Measurements from ENCODE around the gene CFAP61. TPM values are rescaled to one million over a fixed set of nuclear protein-coding genes. Genes with fewer than 3 reads are reported as not detected.
"Not testable (repeated sequence)": the region's sequence is repeated elsewhere in the genome, so short reads cannot be mapped to it uniquely, and the experiment has no call there.

The CFAP61 gene
- total RNA-seq, 1 experiment from 2014 or later = 0.61 TPM

GRCh38 chr20:20216941-20217340, 164.6 kb downstream of the CFAP61 start (continued):
- TF ChIP-seq MXD4 (CRISPR knock-in tag; IDR thresholded peaks at IDR 0.05; ENCODE audit: borderline replicate concordance) (no peak), PRRX2 (CRISPR knock-in tag; IDR thresholded peaks at IDR 0.05) (no peak), HMGXB4 (CRISPR knock-in tag; IDR thresholded peaks at IDR 0.05) (no peak), ESRRA (CRISPR knock-in tag; IDR thresholded peaks at IDR 0.05; ENCODE audit: borderline replicate concordance) (no peak), FOXP1 (CRISPR knock-in tag; IDR thresholded peaks at IDR 0.05; ENCODE audit: borderline replicate concordance) (no peak)

- ATAC-seq (no peak), DNase-seq (ENCODE audit: low spot score) (no peak)
- Mint-ChIP-seq H3K9me3 (peaks cover 23% of the 10 kb centered on the region), H3K27me3 (ENCODE audit: low read depth) (no peaks in the 10 kb centered on the region), H3K4me1 (peaks cover 27% of the 10 kb centered on the region), H3K4me3 (no peak overlapping the region), H3K27ac (no peak overlapping the region), H3K36me3 (peaks cover 16% of the 10 kb centered on the region)
- TF ChIP-seq ETV6 (CRISPR knock-in tag; IDR thresholded peaks at IDR 0.05) (no peak), OVOL2 (CRISPR knock-in tag; IDR thresholded peaks at IDR 0.05; ENCODE audit: borderline replicate concordance) (no peak), ATF1 (CRISPR knock-in tag; IDR thresholded peaks at IDR 0.05) (no peak), ZNF121 (CRISPR knock-in tag; IDR thresholded peaks at IDR 0.05) (no peak), FOXP1 (CRISPR knock-in tag; IDR thresholded peaks at IDR 0.05; ENCODE audit: borderline replicate concordance) (no peak), ZNF671 (CRISPR knock-in tag; IDR thresholded peaks at IDR 0.05) (no peak), GRHL2 (CRISPR knock-in tag; IDR thresholded peaks at IDR 0.05; ENCODE audit: insufficient replicate concordance, severe bottlenecking) (no peak), CBFB (CRISPR knock-in tag; IDR thresholded peaks at IDR 0.05; ENCODE audit: low read depth) (no peak), PRRX2 (CRISPR knock-in tag; IDR thresholded peaks at IDR 0.05) (no peak)
- TF ChIP-seq, protein P1, sequence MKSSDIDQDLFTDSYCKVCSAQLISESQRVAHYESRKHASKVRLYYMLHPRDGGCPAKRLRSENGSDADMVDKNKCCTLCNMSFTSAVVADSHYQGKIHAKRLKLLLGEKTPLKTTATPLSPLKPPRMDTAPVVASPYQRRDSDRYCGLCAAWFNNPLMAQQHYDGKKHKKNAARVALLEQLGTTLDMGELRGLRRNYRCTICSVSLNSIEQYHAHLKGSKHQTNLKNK (CRISPR knock-in tag; IDR thresholded peaks at IDR 0.05) = no peak
- TF ChIP-seq, protein P2, sequence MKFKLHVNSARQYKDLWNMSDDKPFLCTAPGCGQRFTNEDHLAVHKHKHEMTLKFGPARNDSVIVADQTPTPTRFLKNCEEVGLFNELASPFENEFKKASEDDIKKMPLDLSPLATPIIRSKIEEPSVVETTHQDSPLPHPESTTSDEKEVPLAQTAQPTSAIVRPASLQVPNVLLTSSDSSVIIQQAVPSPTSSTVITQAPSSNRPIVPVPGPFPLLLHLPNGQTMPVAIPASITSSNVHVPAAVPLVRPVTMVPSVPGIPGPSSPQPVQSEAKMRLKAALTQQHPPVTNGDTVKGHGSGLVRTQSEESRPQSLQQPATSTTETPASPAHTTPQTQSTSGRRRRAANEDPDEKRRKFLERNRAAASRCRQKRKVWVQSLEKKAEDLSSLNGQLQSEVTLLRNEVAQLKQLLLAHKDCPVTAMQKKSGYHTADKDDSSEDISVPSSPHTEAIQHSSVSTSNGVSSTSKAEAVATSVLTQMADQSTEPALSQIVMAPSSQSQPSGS (CRISPR knock-in tag; IDR thresholded peaks at IDR 0.05; ENCODE audit: borderline replicate concordance, low read depth) = no peak
- ChIA-PET CTCF (no interaction called here), POLR2A (no interaction called here)
Measured at GRCh38 chr20:20217621-20218020, 165.3 kb downstream of the CFAP61 start.

GRCh38 chr20:20218106-20218505, 165.8 kb downstream of the CFAP61 start:
- CTCF ChIA-PET = interaction anchor here (1.0 kb wide), 1 partner anchor 376 kb away, joined by 3 read pairs; no protein-coding TSS in a partner anchor

GRCh38 chr20:20219016-20219415, 166.7 kb downstream of the CFAP61 start:
- ATAC-seq = no peak
- Mint-ChIP-seq H3K4me3 (no peak overlapping the region), H3K9me3 (peaks cover 23% of the 10 kb centered on the region), H3K36me3 (peaks cover 16% of the 10 kb centered on the region), H3K27me3 (ENCODE audit: low read depth) (no peaks in the 10 kb centered on the region), H3K4me1 (peaks cover 27% of the 10 kb centered on the region), H3K27ac (no peak overlapping the region)
- no peak for DNase-seq (ENCODE audit: low spot score)
- CTCF ChIA-PET = interaction anchor here (1.0 kb wide), 1 partner anchor 375 kb away, joined by 3 read pairs; no protein-coding TSS in a partner anchor
- POLR2A ChIA-PET = no interaction called here
- TF ChIP-seq, protein P3, sequence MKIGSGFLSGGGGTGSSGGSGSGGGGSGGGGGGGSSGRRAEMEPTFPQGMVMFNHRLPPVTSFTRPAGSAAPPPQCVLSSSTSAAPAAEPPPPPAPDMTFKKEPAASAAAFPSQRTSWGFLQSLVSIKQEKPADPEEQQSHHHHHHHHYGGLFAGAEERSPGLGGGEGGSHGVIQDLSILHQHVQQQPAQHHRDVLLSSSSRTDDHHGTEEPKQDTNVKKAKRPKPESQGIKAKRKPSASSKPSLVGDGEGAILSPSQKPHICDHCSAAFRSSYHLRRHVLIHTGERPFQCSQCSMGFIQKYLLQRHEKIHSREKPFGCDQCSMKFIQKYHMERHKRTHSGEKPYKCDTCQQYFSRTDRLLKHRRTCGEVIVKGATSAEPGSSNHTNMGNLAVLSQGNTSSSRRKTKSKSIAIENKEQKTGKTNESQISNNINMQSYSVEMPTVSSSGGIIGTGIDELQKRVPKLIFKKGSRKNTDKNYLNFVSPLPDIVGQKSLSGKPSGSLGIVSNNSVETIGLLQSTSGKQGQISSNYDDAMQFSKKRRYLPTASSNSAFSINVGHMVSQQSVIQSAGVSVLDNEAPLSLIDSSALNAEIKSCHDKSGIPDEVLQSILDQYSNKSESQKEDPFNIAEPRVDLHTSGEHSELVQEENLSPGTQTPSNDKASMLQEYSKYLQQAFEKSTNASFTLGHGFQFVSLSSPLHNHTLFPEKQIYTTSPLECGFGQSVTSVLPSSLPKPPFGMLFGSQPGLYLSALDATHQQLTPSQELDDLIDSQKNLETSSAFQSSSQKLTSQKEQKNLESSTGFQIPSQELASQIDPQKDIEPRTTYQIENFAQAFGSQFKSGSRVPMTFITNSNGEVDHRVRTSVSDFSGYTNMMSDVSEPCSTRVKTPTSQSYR (CRISPR knock-in tag; IDR thresholded peaks at IDR 0.05) = no peak
- no peak for TF ChIP-seq MXD4 (CRISPR knock-in tag; IDR thresholded peaks at IDR 0.05; ENCODE audit: borderline replicate concordance)
- no peak for TF ChIP-seq PRRX2 (CRISPR knock-in tag; IDR thresholded peaks at IDR 0.05)
- TF ChIP-seq CTCF (IDR thresholded peaks at IDR 0.05) = no peak
- TF ChIP-seq, protein P4, sequence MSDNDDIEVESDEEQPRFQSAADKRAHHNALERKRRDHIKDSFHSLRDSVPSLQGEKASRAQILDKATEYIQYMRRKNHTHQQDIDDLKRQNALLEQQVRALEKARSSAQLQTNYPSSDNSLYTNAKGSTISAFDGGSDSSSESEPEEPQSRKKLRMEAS (CRISPR knock-in tag; IDR thresholded peaks at IDR 0.05) = no peak
- TF ChIP-seq, protein P5, sequence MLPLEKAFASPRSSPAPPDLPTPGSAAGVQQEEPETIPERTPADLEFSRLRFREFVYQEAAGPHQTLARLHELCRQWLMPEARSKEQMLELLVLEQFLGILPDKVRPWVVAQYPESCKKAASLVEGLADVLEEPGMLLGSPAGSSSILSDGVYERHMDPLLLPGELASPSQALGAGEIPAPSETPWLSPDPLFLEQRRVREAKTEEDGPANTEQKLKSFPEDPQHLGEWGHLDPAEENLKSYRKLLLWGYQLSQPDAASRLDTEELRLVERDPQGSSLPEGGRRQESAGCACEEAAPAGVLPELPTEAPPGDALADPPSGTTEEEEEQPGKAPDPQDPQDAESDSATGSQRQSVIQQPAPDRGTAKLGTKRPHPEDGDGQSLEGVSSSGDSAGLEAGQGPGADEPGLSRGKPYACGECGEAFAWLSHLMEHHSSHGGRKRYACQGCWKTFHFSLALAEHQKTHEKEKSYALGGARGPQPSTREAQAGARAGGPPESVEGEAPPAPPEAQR (CRISPR knock-in tag; IDR thresholded peaks at IDR 0.05) = no peak
- no peak for TF ChIP-seq ZNF263 (CRISPR knock-in tag; IDR thresholded peaks at IDR 0.05; ENCODE audit: low read depth)
- no peak for TF ChIP-seq EMX1 (CRISPR knock-in tag; IDR thresholded peaks at IDR 0.05)

More at GRCh38 chr20:20218106-20218505, 165.8 kb downstream of the CFAP61 start:
- ATAC-seq; H3K27ac Mint-ChIP-seq; H3K4me3 Mint-ChIP-seq; DNase-seq (ENCODE audit: low spot score); H3K27me3 Mint-ChIP-seq (ENCODE audit: low read depth); POLR2A ChIA-PET: not testable (repeated sequence)
- peaks cover 27% of the 10 kb centered on the region for H3K4me1 Mint-ChIP-seq
- H3K36me3 Mint-ChIP-seq = peaks cover 16% of the 10 kb centered on the region
- H3K9me3 Mint-ChIP-seq = peaks cover 23% of the 10 kb centered on the region
